Activated CD4-positive, alpha-beta T cell treated with anti-CD3 and anti-CD28 coated beads, Interleukin-2, amount 10 ng/mL, durations not matched to agents 7 days and 5 days (primary cell): ENCODE results near the gene KLHL21. TPM values are rescaled to one million over a fixed set of nuclear protein-coding genes. Genes with fewer than 3 reads are reported as not detected.

ENCODE experiments used
- CTCF ChIA-PET: fragments of 350-600 bp; sonication (Branson Sonifier 250); formaldehyde crosslinking; loops from one replicate; lab custom pipeline; 2021; ENCODE audit warnings: antibody characterized with exemption; lab: Charles Lee
- POLR2A ChIA-PET: fragments of 350-600 bp; sonication (Branson Sonifier 250); formaldehyde crosslinking; loops from one replicate; lab custom pipeline; 2021; ENCODE audit warnings: antibody characterized with exemption; lab: Charles Lee
- DNase-seq: peaks from one replicate; pipeline ENCODE4 v3.0.0-alpha.2; 2020
- H3K27ac Mint-ChIP-seq: one replicate; pipeline ENCODE4 v1.8.0; 2021; ENCODE audit warnings: mild to moderate bottlenecking, moderate library complexity, mixed read lengths
- H3K27me3 Mint-ChIP-seq: one replicate; pipeline ENCODE4 v1.8.0; 2021; ENCODE audit warnings: mixed read lengths
- H3K36me3 Mint-ChIP-seq: one replicate; pipeline ENCODE4 v1.8.0; 2021; ENCODE audit warnings: low read depth, mixed read lengths
- H3K4me1 Mint-ChIP-seq: one replicate; pipeline ENCODE4 v1.8.0; 2021; ENCODE audit warnings: mixed read lengths
- H3K4me3 Mint-ChIP-seq: one replicate; pipeline ENCODE4 v1.8.0; 2021; ENCODE audit warnings: mild to moderate bottlenecking, moderate library complexity, mixed read lengths
- H3K9me3 Mint-ChIP-seq: one replicate; pipeline ENCODE4 v1.8.0; 2021; ENCODE audit warnings: mixed read lengths
- total RNA-seq, 2 experiments: library from RNA; stranded (reverse); gene quantifications; one replicate each; pipeline ENCODE4 v1.2.3, GENCODE V29; 2021

The KLHL21 gene
- total RNA-seq, 2 experiments from 2014 or later, result 17.3 to 20.0 TPM

GRCh38 chr1:6592865-6593593 is 9.6 kb downstream of the KLHL21 start:
- H3K4me3 Mint-ChIP-seq, result no peak overlapping the region
- no peak for DNase-seq
- CTCF ChIA-PET, result interaction anchor here (0.6 to 3.1 kb wide), 3 partner anchors 9 to 125 kb away, joined by 3 to 13 read pairs (median 4); partner anchors contain the start of genes KLHL21 and NOL9
- H3K36me3 Mint-ChIP-seq, result peaks cover 32% of the 10 kb centered on the region
- H3K27me3 Mint-ChIP-seq, result no peaks in the 10 kb centered on the region
- H3K9me3 Mint-ChIP-seq, result no peaks in the 10 kb centered on the region
- peaks cover 35% of the 10 kb centered on the region for H3K4me1 Mint-ChIP-seq
- POLR2A ChIA-PET, result no interaction called here
- no peak overlapping the region for H3K27ac Mint-ChIP-seq

- H3K36me3 Mint-ChIP-seq, result peaks cover 34% of the 10 kb centered on the region
- no peaks in the 10 kb centered on the region for H3K9me3 Mint-ChIP-seq
- no peak for DNase-seq
- no peaks in the 10 kb centered on the region for H3K27me3 Mint-ChIP-seq
- POLR2A ChIA-PET, result no interaction called here
- peak overlapping the region; percentile 19 for H3K27ac Mint-ChIP-seq
- CTCF ChIA-PET, result interaction anchor here (0.6 to 3.1 kb wide), 2 partner anchors 9 to 126 kb away, joined by 3 to 13 read pairs; partner anchors contain the start of gene KLHL21
- H3K4me1 Mint-ChIP-seq, result peaks cover 37% of the 10 kb centered on the region
- H3K4me3 Mint-ChIP-seq, result no peak overlapping the region
Observed at GRCh38 chr1:6592441-6592840, 10.2 kb downstream of the KLHL21 start.

GRCh38 chr1:6591644-6592043 is 11.0 kb downstream of the KLHL21 start:
- POLR2A ChIA-PET, result no interaction called here
- DNase-seq, result no peak
- no peak overlapping the region for H3K4me3 Mint-ChIP-seq
- peak overlapping the region; percentile 28 for H3K27ac Mint-ChIP-seq
- no peaks in the 10 kb centered on the region for H3K27me3 Mint-ChIP-seq
- peaks cover 31% of the 10 kb centered on the region for H3K36me3 Mint-ChIP-seq
- CTCF ChIA-PET, result interaction anchor here (0.6 to 3.1 kb wide), 3 partner anchors 10 to 278 kb away, joined by 3 to 13 read pairs (median 4); partner anchors contain the start of gene KLHL21
- peaks cover 36% of the 10 kb centered on the region for H3K4me1 Mint-ChIP-seq
- no peaks in the 10 kb centered on the region for H3K9me3 Mint-ChIP-seq

GRCh38 chr1:6591222-6591621 is 11.4 kb downstream of the KLHL21 start:
- no peak overlapping the region for H3K4me3 Mint-ChIP-seq
- ChIA-PET CTCF (interaction anchor here (0.6 to 3.1 kb wide), 2 partner anchors 11 to 113 kb away, joined by 4 to 13 read pairs; partner anchors contain the start of gene KLHL21), POLR2A (no interaction called here)

GRCh38 chr1:6590046-6590445 is 12.6 kb downstream of the KLHL21 start:
- ChIA-PET POLR2A (no interaction called here), CTCF (interaction anchor here (0.8 to 0.9 kb wide), 2 partner anchors 8 to 99 kb away, joined by 3 to 4 read pairs; no protein-coding TSS in a partner anchor)
- Mint-ChIP-seq H3K9me3 (no peaks in the 10 kb centered on the region), H3K4me1 (peaks cover 32% of the 10 kb centered on the region), H3K36me3 (peaks cover 16% of the 10 kb centered on the region), H3K4me3 (no peak overlapping the region), H3K27me3 (no peaks in the 10 kb centered on the region), H3K27ac (no peak overlapping the region)
- DNase-seq, result no peak

More at GRCh38 chr1:6591222-6591621, 11.4 kb downstream of the KLHL21 start:
- peaks cover 27% of the 10 kb centered on the region for H3K36me3 Mint-ChIP-seq
- H3K27ac Mint-ChIP-seq, result peak overlapping the region; percentile 28
- H3K9me3 Mint-ChIP-seq, result no peaks in the 10 kb centered on the region
- peaks cover 33% of the 10 kb centered on the region for H3K4me1 Mint-ChIP-seq
- H3K27me3 Mint-ChIP-seq, result no peaks in the 10 kb centered on the region
- DNase-seq, result no peak

- H3K4me3 Mint-ChIP-seq, result no peak overlapping the region
- peaks cover 31% of the 10 kb centered on the region for H3K4me1 Mint-ChIP-seq
- POLR2A ChIA-PET, result no interaction called here
- CTCF ChIA-PET, result interaction anchor here (0.8 to 1.4 kb wide), 4 partner anchors 9 to 98 kb away, joined by 3 to 5 read pairs (median 4); partner anchors contain the start of gene NOL9
- no peak for DNase-seq
- H3K36me3 Mint-ChIP-seq, result peaks cover 10% of the 10 kb centered on the region
- H3K9me3 Mint-ChIP-seq, result no peaks in the 10 kb centered on the region
- H3K27me3 Mint-ChIP-seq, result no peaks in the 10 kb centered on the region
- H3K27ac Mint-ChIP-seq, result no peak overlapping the region
Observed at GRCh38 chr1:6588893-6589520, 13.7 kb downstream of the KLHL21 start.

- POLR2A ChIA-PET, result no interaction called here
- no peak for DNase-seq
- Mint-ChIP-seq H3K36me3 (peaks cover 7% of the 10 kb centered on the region), H3K4me1 (peaks cover 28% of the 10 kb centered on the region), H3K4me3 (no peak overlapping the region), H3K9me3 (no peaks in the 10 kb centered on the region), H3K27me3 (no peaks in the 10 kb centered on the region), H3K27ac (no peak overlapping the region)
- CTCF ChIA-PET, result interaction anchor here (0.8 to 1.4 kb wide), 2 partner anchors 8 to 34 kb away, joined by 3 to 5 read pairs; partner anchors contain the start of gene NOL9
Observed at GRCh38 chr1:6588128-6588892, 14.4 kb downstream of the KLHL21 start.

GRCh38 chr1:6587261-6588005 is 15.2 kb downstream of the KLHL21 start:
- Mint-ChIP-seq H3K4me1 (peaks cover 29% of the 10 kb centered on the region), H3K27ac (no peak overlapping the region), H3K27me3 (no peaks in the 10 kb centered on the region), H3K9me3 (no peaks in the 10 kb centered on the region), H3K36me3 (peaks cover 7% of the 10 kb centered on the region), H3K4me3 (no peak overlapping the region)
- POLR2A ChIA-PET, result no interaction called here
- no peak for DNase-seq
- CTCF ChIA-PET, result no interaction called here

GRCh38 chr1:6586404-6586816 is 16.3 kb downstream of the KLHL21 start:
- ChIA-PET CTCF (no interaction called here), POLR2A (interaction anchor here (0.6 kb wide), 1 partner anchor 199 kb away, joined by 3 read pairs; no protein-coding TSS in a partner anchor)
- H3K36me3 Mint-ChIP-seq, result peaks cover 7% of the 10 kb centered on the region
- no peaks in the 10 kb centered on the region for H3K27me3 Mint-ChIP-seq
- H3K4me1 Mint-ChIP-seq, result peaks cover 30% of the 10 kb centered on the region
- H3K27ac Mint-ChIP-seq, result peak overlapping the region; percentile 31
- H3K4me3 Mint-ChIP-seq, result no peak overlapping the region
- no peaks in the 10 kb centered on the region for H3K9me3 Mint-ChIP-seq
- DNase-seq, result no peak

GRCh38 chr1:6585841-6586240 is 16.8 kb downstream of the KLHL21 start:
- DNase-seq, result no peak
- CTCF ChIA-PET, result no interaction called here
- POLR2A ChIA-PET, result interaction anchor here (0.6 kb wide), 1 partner anchor 198 kb away, joined by 3 read pairs; no protein-coding TSS in a partner anchor
- Mint-ChIP-seq H3K36me3 (peaks cover 10% of the 10 kb centered on the region), H3K27me3 (no peaks in the 10 kb centered on the region), H3K27ac (no peak overlapping the region), H3K4me1 (peaks cover 30% of the 10 kb centered on the region), H3K9me3 (no peaks in the 10 kb centered on the region), H3K4me3 (no peak overlapping the region)

GRCh38 chr1:6585081-6585722 is 17.5 kb downstream of the KLHL21 start:
- CTCF ChIA-PET, result no interaction called here
- POLR2A ChIA-PET, result no interaction called here
- Mint-ChIP-seq H3K27me3 (no peaks in the 10 kb centered on the region), H3K4me3 (no peak overlapping the region), H3K27ac (no peak overlapping the region), H3K4me1 (peaks cover 34% of the 10 kb centered on the region), H3K9me3 (no peaks in the 10 kb centered on the region), H3K36me3 (peaks cover 10% of the 10 kb centered on the region)
- DNase-seq, result no peak
